Ascending aorta (tissue), 2 donors: ENCODE results near the gene COPG2. TPM values are rescaled to one million over a fixed set of nuclear protein-coding genes. Genes with fewer than 3 reads are reported as not detected.

Source experiments
- DNase-seq, 2 donors: peaks; one replicate each; pipeline ENCODE4 v3.0.0-alpha.2; 2019; ENCODE audit warnings: low spot score in 2 of 2
- H3K27ac ChIP-seq, 2 donors: fragments of 200-600 bp; sonication (generic); one replicate each; pipeline ENCODE4 v1.5.1; 2016 to 2017; ENCODE audit warnings: mild to moderate bottlenecking in 1 of 2
- H3K27me3 ChIP-seq: fragments of 200-600 bp; sonication (generic); one replicate; pipeline ENCODE4 v1.5.1; 2017
- H3K36me3 ChIP-seq, 2 donors: fragments of 200-600 bp; sonication (generic); one replicate each; pipeline ENCODE4 v1.5.1; 2016
- H3K4me1 ChIP-seq, 2 donors: fragments of 200-600 bp; sonication (generic); one replicate each; pipeline ENCODE4 v1.5.1; 2016 to 2017; ENCODE audit warnings: mild to moderate bottlenecking in 1 of 2
- H3K4me3 ChIP-seq, 2 donors: fragments of 200-600 bp; sonication (generic); one replicate each; pipeline ENCODE4 v1.5.1; 2016 to 2017; ENCODE audit warnings: mild to moderate bottlenecking in 1 of 2
- H3K9me3 ChIP-seq, 2 donors: fragments of 200-600 bp; sonication (generic); one replicate each; pipeline ENCODE4 v1.5.1; 2016
- CTCF ChIP-seq, 3 experiments: fragments of 200-600 bp in 2 of 3; fragments of 450-650 bp in 1 of 3; sonication (generic) in 2 of 3; IDR thresholded peaks; one replicate each; pipeline ENCODE4 v1.5.1; 2016 to 2019; ENCODE audit warnings: antibody characterized with exemption in 3 of 3, mild to moderate bottlenecking in 1 of 3, moderate library complexity in 1 of 3
- intact Hi-C: fragments of 100-400 bp; cut with DNase I; formaldehyde crosslinking; loops from one replicate; pipeline ENCODE4 v1.15.1; 2023
- total RNA-seq: library from RNA; depleted of rRNA; stranded (reverse); fragments of >200 nt; gene quantifications from one replicate; pipeline ENCODE4 v1.1.0, GENCODE V29; 2016

Gene COPG2
- total RNA-seq, 1 donor from 2014 or later = 5.4 TPM

DNA sequence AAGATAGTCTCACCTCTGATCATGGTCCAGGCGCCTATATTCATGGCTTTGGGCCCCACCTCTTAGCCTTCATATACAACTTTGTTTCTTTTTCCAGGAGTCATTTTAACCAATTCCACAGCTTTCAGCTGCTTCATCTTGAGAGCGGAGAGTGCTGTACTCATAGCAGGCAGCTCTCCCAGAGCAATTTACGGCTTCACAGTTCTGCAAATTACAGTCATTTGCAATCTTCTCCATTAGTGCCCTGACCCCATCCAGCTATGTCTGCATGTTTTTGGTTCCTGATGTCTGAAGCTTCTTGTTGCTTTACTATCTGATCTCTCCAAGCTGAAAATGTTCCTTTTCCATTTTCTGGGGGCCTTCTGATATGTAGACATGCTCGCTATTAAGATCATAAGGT, 194.7 kb downstream of the COPG2 start:
- Histone ChIP-seq H3K27me3 (no peaks in the 10 kb centered on the region), H3K9me3 (peaks cover 0 to 5% of the 10 kb centered on the region in 2 donors), H3K4me1 (no peaks in the 10 kb centered on the region), H3K4me3 (no peak overlapping the region), H3K36me3 (no peaks in the 10 kb centered on the region), H3K27ac (no peak overlapping the region)
- intact Hi-C loops = no loop called here
- TF ChIP-seq CTCF (IDR thresholded peaks at IDR 0.05) = no peak
- no peak for DNase-seq

- Histone ChIP-seq H3K27me3 (no peaks in the 10 kb centered on the region), H3K4me1 (no peaks in the 10 kb centered on the region), H3K27ac (no peak overlapping the region), H3K36me3 (no peaks in the 10 kb centered on the region), H3K9me3 (no peaks in the 10 kb centered on the region), H3K4me3 (no peak overlapping the region)
- intact Hi-C loops = no loop called here
- no peak for DNase-seq
- TF ChIP-seq CTCF (IDR thresholded peaks at IDR 0.05) = no peak
Observed at GRCh38 chr7:130473289-130473688, 195.3 kb downstream of the COPG2 start.

- DNase-seq = no peak
- intact Hi-C loops = no loop called here
- H3K9me3 ChIP-seq = no peaks in the 10 kb centered on the region
Observed at GRCh38 chr7:130471974-130472373, 196.6 kb downstream of the COPG2 start.

GRCh38 chr7:130468612-130469011, 199.9 kb downstream of the COPG2 start:
- Histone ChIP-seq H3K4me3 (no peak overlapping the region), H3K27ac (no peak overlapping the region), H3K4me1 (no peaks in the 10 kb centered on the region), H3K9me3 (peaks cover 0 to 6% of the 10 kb centered on the region in 2 donors), H3K27me3 (no peaks in the 10 kb centered on the region), H3K36me3 (no peaks in the 10 kb centered on the region)
- DNase-seq = no peak
- intact Hi-C loops = no loop called here
- TF ChIP-seq CTCF (IDR thresholded peaks at IDR 0.05) = no peak

More at GRCh38 chr7:130471974-130472373, 196.6 kb downstream of the COPG2 start:
- Histone ChIP-seq H3K4me3 (no peak overlapping the region), H3K36me3 (no peaks in the 10 kb centered on the region), H3K27me3 (no peaks in the 10 kb centered on the region), H3K27ac (no peak overlapping the region), H3K4me1 (no peaks in the 10 kb centered on the region)
- no peak for TF ChIP-seq CTCF (IDR thresholded peaks at IDR 0.05)

GRCh38 chr7:130463553-130464434, 204.8 kb downstream of the COPG2 start:
- intact Hi-C loops = no loop called here
- H3K36me3 ChIP-seq = no peaks in the 10 kb centered on the region
- no peak for TF ChIP-seq CTCF (IDR thresholded peaks at IDR 0.05)
- no peak overlapping the region for H3K4me3 ChIP-seq
- H3K9me3 ChIP-seq = peaks cover 0 to 13% of the 10 kb centered on the region in 2 donors
- no peaks in the 10 kb centered on the region for H3K27me3 ChIP-seq
- no peak for DNase-seq
- no peak overlapping the region for H3K27ac ChIP-seq
- H3K4me1 ChIP-seq = no peaks in the 10 kb centered on the region
